Thyroid gland (tissue), 4 donors: ENCODE data around the gene POLD1. TPM values are rescaled to one million over a fixed set of nuclear protein-coding genes. Genes with fewer than 3 reads are reported as not detected.

ENCODE experiments used
- DNase-seq, 2 donors: peaks; one replicate each; pipeline ENCODE4 v3.0.0-alpha.2; 2019
- H3K27ac ChIP-seq, 3 donors: fragments of 200-600 bp; sonication (generic); 1 replicate in 2 of 3; 2 replicates in 1 of 3; pipeline ENCODE4 v1.5.1; 2016 to 2019; ENCODE audit warnings: mild to moderate bottlenecking in 1 of 3, moderate library complexity in 1 of 3
- H3K27me3 ChIP-seq: fragments of 200-600 bp; sonication (generic); one replicate; pipeline ENCODE4 v1.5.1; 2019
- H3K36me3 ChIP-seq, 2 donors: fragments of 200-600 bp; sonication (generic); one replicate each; pipeline ENCODE4 v1.5.1; 2016 to 2019
- H3K4me1 ChIP-seq, 2 donors: fragments of 200-600 bp; sonication (generic); one replicate each; pipeline ENCODE4 v1.5.1; 2017 to 2019
- H3K4me3 ChIP-seq, 3 donors: fragments of 200-600 bp; sonication (generic); replicated peaks in 1 of 3; 1 replicate in 2 of 3; 2 replicates in 1 of 3; pipeline ENCODE4 v1.5.1; 2016; ENCODE audit warnings: mild to moderate bottlenecking in 1 of 3
- H3K9me3 ChIP-seq: fragments of 200-600 bp; sonication (generic); one replicate; pipeline ENCODE4 v1.5.1; 2017
- CTCF ChIP-seq, 6 experiments: fragments of 200-600 bp in 3 of 6; fragments of 450-650 bp in 3 of 6; sonication (generic) in 3 of 6; IDR thresholded peaks; one replicate each; pipeline ENCODE4 v1.5.1; 2016 to 2019; ENCODE audit warnings: antibody characterized with exemption in 6 of 6, mild to moderate bottlenecking in 2 of 6, inconsistent platforms in 1 of 6, moderate library complexity in 1 of 6
- POLR2A ChIP-seq, 2 donors: fragments of 450-650 bp; IDR thresholded peaks; one replicate each; pipeline ENCODE4 v1.6.1; 2017; ENCODE audit warnings: antibody characterized with exemption in 2 of 2, mild to moderate bottlenecking in 2 of 2, moderate library complexity in 1 of 2
- WGBS, 2 donors: methylation state at CpG; one replicate each; pipeline ENCODE4 v1.1.5; 2017; 5-methylcytosine and 5-hydroxymethylcytosine counted together
- intact Hi-C: fragments of 100-400 bp; cut with DNase I; formaldehyde crosslinking; loops from one replicate; pipeline ENCODE4 v1.15.1; 2023
- total RNA-seq, 4 donors: library from RNA; depleted of rRNA; stranded (reverse); fragments of >200 nt; gene quantifications; one replicate each; pipeline ENCODE4 v1.2.3, GENCODE V29; 2016

The POLD1 gene
- total RNA-seq, 4 donors from 2014 or later: 12.9 to 27.5 (median 19.0) TPM

GRCh38 chr19:50377517-50377916 lies 6.6 kb upstream of the POLD1 start:
- Histone ChIP-seq H3K27ac (no peak overlapping the region), H3K27me3 (no peaks in the 10 kb centered on the region), H3K36me3 (peaks cover 50 to 53% of the 10 kb centered on the region in 2 donors), H3K4me1 (peaks cover 5 to 27% of the 10 kb centered on the region in 2 donors), H3K9me3 (no peaks in the 10 kb centered on the region), H3K4me3 (no peak overlapping the region)
- TF ChIP-seq POLR2A (IDR thresholded peaks at IDR 0.05) (no peak), CTCF (IDR thresholded peaks at IDR 0.05) (no peak)
- WGBS, 2 donors: 87 to 89% methylated on average over 9 of the region's 9 CpGs
- no peak for DNase-seq
- intact Hi-C loops: no loop called here

GRCh38 chr19:50378169-50378862 lies 5.8 kb upstream of the POLD1 start:
- Histone ChIP-seq H3K27me3 (no peaks in the 10 kb centered on the region), H3K36me3 (peaks cover 52 to 57% of the 10 kb centered on the region in 2 donors), H3K4me3 (no peak overlapping the region), H3K4me1 (peaks cover 5 to 19% of the 10 kb centered on the region in 2 donors), H3K9me3 (no peaks in the 10 kb centered on the region), H3K27ac (no peak overlapping the region)
- intact Hi-C loops: no loop called here
- TF ChIP-seq POLR2A (IDR thresholded peaks at IDR 0.05) (no peak), CTCF (IDR thresholded peaks at IDR 0.05) (no peak)
- DNase-seq: no peak
- WGBS, 2 donors: 94 to 96% methylated on average over 31 to 34 of the region's 36 CpGs

DNA sequence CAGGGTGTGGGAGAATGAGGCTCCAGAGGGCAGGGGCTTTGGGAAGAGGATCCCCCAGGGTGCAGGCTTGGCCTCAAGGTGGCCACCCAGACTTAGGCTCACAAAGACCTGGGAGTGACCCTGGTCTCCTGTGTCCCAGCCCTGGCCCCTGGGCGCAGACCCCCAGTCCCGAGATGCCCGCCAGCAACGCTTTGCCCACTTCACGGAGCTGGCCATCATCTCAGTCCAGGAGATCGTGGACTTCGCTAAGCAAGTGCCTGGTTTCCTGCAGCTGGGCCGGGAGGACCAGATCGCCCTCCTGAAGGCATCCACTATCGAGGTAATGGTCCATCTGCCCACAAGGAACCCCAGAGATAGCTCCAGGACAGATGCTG lies 5.3 kb upstream of the POLD1 start:
- H3K9me3 ChIP-seq: no peaks in the 10 kb centered on the region
- H3K4me1 ChIP-seq: peaks cover 5 to 21% of the 10 kb centered on the region in 2 donors
- no peaks in the 10 kb centered on the region for H3K27me3 ChIP-seq
- WGBS, 2 donors: 96 to 97% methylated on average over 4 of the region's 10 CpGs
- H3K27ac ChIP-seq: no peak overlapping the region
- no peak overlapping the region for H3K4me3 ChIP-seq
- DNase-seq: no peak
- peaks cover 52 to 57% of the 10 kb centered on the region in 2 donors for H3K36me3 ChIP-seq
- no peak for TF ChIP-seq CTCF (IDR thresholded peaks at IDR 0.05)
- no peak for TF ChIP-seq POLR2A (IDR thresholded peaks at IDR 0.05)
- intact Hi-C loops: no loop called here

- Histone ChIP-seq H3K9me3 (no peaks in the 10 kb centered on the region), H3K4me1 (peaks cover 5 to 22% of the 10 kb centered on the region in 2 donors), H3K4me3 (no peak overlapping the region), H3K36me3 (peaks cover 52 to 57% of the 10 kb centered on the region in 2 donors), H3K27me3 (no peaks in the 10 kb centered on the region), H3K27ac (no peak overlapping the region)
- TF ChIP-seq POLR2A (IDR thresholded peaks at IDR 0.05) (no peak), CTCF (IDR thresholded peaks at IDR 0.05) (no peak)
- intact Hi-C loops: no loop called here
- WGBS, 2 donors: 88 to 96% methylated on average over 11 of the region's 11 CpGs
- no peak for DNase-seq
These were observed 4.5 kb upstream of the POLD1 start for GRCh38 chr19:50379602-50380001.

DNA sequence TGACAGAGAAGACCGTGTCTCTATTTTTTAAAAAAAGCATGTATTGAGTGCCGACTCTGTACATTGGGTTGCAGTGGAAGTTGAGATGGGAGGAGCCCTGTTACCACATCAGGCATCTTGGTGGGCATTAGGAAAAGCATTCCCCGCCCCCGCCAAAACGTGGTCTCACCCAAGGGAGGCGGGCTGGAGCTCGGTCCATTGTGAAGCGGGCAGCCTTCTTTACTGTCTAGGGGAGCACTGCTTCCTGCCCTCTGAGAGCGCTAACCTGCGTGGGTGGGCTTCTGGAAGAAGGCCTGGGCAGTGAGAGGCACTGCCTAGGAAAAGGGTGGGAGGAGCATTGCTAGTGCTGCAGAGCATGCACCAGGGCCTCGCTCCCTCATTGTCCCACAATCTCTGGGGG lies 4.0 kb upstream of the POLD1 start:
- Histone ChIP-seq H3K27ac (no peak overlapping the region), H3K4me3 (no peak overlapping the region), H3K9me3 (no peaks in the 10 kb centered on the region), H3K36me3 (peaks cover 52 to 57% of the 10 kb centered on the region in 2 donors), H3K4me1 (peaks cover 11 to 27% of the 10 kb centered on the region in 2 donors), H3K27me3 (no peaks in the 10 kb centered on the region)
- TF ChIP-seq CTCF (IDR thresholded peaks at IDR 0.05): no peak
- no peak for TF ChIP-seq POLR2A (IDR thresholded peaks at IDR 0.05)
- intact Hi-C loops: no loop called here
- 62 to 63% methylated on average over 6 to 9 of the region's 11 CpGs for WGBS, 2 donors
- DNase-seq: no peak
